HG03097 (cell line): ENCODE results near the gene CELF1.
"Not testable (repeated sequence)": the region's sequence is repeated elsewhere in the genome, so short reads cannot be mapped to it uniquely, and the experiment has no call there.

Experiments used
- ATAC-seq: cut with Tn5 transposase; IDR thresholded peaks from one replicate; pipeline ENCODE4 v1.9.1; 2021; ENCODE audit not compliant: unreplicated experiment, low FRiP score

The CELF1 gene

GRCh38 chr11:47577460-47578041 lies 24.6 kb upstream of the CELF1 start:
- no peak for ATAC-seq

GRCh38 chr11:47573321-47573720 lies 20.4 kb upstream of the CELF1 start:
- no peak for ATAC-seq

GRCh38 chr11:47572715-47573255 lies 19.9 kb upstream of the CELF1 start:
- ATAC-seq, result no peak

GRCh38 chr11:47571895-47572294 lies 19.0 kb upstream of the CELF1 start:
- ATAC-seq, result no peak

- no peak for ATAC-seq
Measured at GRCh38 chr11:47571357-47571729, 18.4 kb upstream of the CELF1 start.

- ATAC-seq, result no peak
Measured at GRCh38 chr11:47570651-47571356, 17.9 kb upstream of the CELF1 start.

GRCh38 chr11:47569646-47570045 lies 16.7 kb upstream of the CELF1 start:
- no peak for ATAC-seq

GRCh38 chr11:47566149-47566698 lies 13.3 kb upstream of the CELF1 start:
- ATAC-seq, result no peak

GRCh38 chr11:47565340-47566148 lies 12.6 kb upstream of the CELF1 start, which contains the start of gene PTPMT1:
Gene PTPMT1 (plus strand): TSS chr11:47565599. CDS start chr11:47565623, 24 bp downstream.
- ATAC-seq, result peak; percentile 89

GRCh38 chr11:47564933-47565339 lies 12.0 kb upstream of the CELF1 start:
- ATAC-seq, result peak; percentile 28

GRCh38 chr11:47564366-47564765 lies 11.4 kb upstream of the CELF1 start:
- ATAC-seq, result not testable (repeated sequence)

GRCh38 chr11:47562393-47562792 lies 9.5 kb upstream of the CELF1 start:
- ATAC-seq, result not testable (repeated sequence)

GRCh38 chr11:47560426-47560825 lies 7.5 kb upstream of the CELF1 start:
- ATAC-seq, result no peak

- ATAC-seq, result no peak
Measured at GRCh38 chr11:47558695-47559094, 5.8 kb upstream of the CELF1 start.

GRCh38 chr11:47557004-47557403 lies 4.1 kb upstream of the CELF1 start:
- not testable (repeated sequence) for ATAC-seq

GRCh38 chr11:47553406-47553743 lies 443 bp upstream of the CELF1 start:
- ATAC-seq, result peak; percentile 24

- no peak for ATAC-seq
Measured at GRCh38 chr11:47552056-47552565, 821 bp downstream of the CELF1 start.

GRCh38 chr11:47551086-47551485 lies 1.8 kb downstream of the CELF1 start:
- ATAC-seq, result no peak

- no peak for ATAC-seq
Measured at GRCh38 chr11:47550288-47551047, 2.5 kb downstream of the CELF1 start.

GRCh38 chr11:47546274-47546673 lies 6.7 kb downstream of the CELF1 start:
- ATAC-seq, result not testable (repeated sequence)
